Right forelimb (tissue), 1 donor: ENCODE data around the gene ADAMTS4.
"Not testable (repeated sequence)": the region's sequence is repeated elsewhere in the genome, so short reads cannot be mapped to it uniquely, and the experiment has no call there.

Experiments
- DNase-seq: peaks from one replicate; pipeline ENCODE4 v3.0.0-alpha.2; 2018

The ADAMTS4 gene, protein sequence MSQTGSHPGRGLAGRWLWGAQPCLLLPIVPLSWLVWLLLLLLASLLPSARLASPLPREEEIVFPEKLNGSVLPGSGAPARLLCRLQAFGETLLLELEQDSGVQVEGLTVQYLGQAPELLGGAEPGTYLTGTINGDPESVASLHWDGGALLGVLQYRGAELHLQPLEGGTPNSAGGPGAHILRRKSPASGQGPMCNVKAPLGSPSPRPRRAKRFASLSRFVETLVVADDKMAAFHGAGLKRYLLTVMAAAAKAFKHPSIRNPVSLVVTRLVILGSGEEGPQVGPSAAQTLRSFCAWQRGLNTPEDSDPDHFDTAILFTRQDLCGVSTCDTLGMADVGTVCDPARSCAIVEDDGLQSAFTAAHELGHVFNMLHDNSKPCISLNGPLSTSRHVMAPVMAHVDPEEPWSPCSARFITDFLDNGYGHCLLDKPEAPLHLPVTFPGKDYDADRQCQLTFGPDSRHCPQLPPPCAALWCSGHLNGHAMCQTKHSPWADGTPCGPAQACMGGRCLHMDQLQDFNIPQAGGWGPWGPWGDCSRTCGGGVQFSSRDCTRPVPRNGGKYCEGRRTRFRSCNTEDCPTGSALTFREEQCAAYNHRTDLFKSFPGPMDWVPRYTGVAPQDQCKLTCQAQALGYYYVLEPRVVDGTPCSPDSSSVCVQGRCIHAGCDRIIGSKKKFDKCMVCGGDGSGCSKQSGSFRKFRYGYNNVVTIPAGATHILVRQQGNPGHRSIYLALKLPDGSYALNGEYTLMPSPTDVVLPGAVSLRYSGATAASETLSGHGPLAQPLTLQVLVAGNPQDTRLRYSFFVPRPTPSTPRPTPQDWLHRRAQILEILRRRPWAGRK

DNA sequence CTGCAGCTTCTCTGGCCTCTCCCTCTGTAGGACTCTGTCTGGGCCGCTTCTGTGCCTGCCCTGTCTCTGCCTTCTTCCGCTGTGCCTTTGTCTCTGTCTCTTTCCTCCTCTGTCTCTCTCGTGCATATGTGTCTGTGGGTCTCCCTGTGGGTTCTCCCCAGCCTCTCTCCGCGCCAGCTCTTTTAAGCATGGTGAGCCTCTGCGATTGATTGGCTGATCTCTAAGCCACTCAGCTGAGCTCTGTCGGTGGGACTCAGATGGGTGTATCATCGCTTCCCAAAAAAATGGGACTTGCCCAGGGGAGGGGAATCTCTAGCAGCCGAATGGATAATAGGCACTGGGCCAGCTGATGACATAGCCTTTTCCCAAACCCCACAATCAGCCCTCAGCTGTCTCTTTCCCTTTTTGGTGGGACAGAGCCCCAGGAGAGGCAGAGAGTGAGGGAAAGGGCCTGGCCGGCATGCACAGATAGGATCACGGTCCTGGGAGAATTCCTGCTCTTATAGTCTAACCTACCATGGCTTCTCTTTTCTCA, at the start of gene ADAMTS4:
Gene ADAMTS4, minus strand, starts transcription at position 158 of the 535 bp plus-strand sequence. CDS start 427 bp downstream, outside the sequence.
- peak; percentile 81 for DNase-seq

DNA sequence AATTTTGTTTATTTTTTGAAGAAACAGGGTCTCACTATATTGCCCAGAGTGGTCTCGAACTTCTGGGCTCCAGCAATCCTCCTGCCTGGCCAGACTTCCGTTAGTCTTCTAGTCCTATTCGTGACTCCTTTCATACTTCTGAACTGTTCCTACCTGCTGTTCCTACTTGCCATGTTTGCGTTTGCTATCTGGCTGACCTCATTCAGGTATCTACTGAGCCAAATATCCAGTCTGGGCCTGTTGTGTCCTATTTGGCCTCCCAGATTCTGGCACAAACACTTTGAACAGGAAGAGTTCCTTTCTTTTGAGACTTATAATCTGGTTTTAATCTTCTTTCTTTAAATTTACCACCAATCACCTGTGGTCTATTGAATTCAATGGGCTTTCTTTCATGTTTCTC, 46.0 kb upstream of the ADAMTS4 start:
- no peak for DNase-seq

DNA sequence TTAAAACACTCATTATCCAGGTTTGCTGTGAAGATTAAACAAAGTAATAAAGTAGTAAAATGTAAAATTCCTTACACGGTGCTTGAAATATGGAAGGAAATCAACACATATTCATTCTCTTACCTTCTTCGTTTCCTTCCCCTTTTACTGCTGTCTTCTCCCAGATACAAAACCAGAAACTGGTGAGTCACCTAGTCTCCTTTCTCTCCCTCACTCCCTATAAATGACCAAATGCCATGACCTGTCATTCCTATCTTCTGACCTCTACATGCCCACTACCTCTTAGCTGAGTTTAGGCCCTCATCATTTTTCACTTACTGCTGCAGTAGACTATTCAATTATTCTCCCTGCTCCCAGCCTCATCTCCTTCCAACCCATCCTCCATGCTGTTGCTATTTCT, 43.5 kb upstream of the ADAMTS4 start:
- no peak for DNase-seq

DNA sequence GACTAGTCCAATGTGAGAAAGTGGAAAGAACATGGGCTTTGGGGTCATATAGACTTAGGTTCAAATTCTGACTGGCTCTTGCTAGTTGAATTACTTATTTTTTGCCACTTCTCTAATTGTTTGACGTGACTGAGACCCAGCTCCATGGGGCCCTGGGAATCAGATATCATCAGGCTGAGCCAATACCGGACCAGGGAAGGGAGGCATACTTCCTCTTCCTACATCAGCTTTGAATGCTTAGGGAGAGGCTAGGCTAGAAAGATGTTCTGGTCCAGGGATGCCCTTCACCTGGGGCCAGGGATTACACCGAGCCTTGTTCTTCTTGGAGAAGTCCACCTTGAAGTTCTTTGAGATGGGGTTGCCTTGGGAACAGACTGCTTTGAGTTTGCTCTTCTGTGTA, 42.8 kb upstream of the ADAMTS4 start:
- DNase-seq, result no peak

DNA sequence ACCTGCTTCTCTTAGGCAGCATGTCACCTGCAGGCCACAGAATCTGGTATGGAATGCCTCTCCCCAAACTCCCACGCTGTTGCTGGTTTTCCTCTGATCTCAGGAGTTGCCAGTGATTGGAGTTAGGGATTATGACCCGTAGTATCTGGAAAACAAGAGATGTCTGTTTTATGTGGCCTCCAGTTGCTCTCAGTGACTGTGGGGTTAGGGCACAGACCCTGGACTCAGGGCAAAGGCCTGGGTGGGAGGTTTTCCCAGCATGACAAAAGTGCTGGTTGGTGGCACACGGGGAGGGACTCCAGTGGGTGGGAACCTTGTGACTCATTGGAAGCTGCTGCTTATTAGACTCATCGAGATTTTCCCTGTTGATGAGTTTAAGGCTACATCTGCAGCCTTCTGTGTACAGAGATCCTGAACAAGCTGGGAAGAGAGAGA, 39.2 kb upstream of the ADAMTS4 start, which contains the start of gene NR1I3:
Gene NR1I3, minus strand, starts transcription at position 165 of the 435 bp plus-strand sequence. CDS start 1,638 bp downstream, outside the sequence.
- DNase-seq, result no peak

DNA sequence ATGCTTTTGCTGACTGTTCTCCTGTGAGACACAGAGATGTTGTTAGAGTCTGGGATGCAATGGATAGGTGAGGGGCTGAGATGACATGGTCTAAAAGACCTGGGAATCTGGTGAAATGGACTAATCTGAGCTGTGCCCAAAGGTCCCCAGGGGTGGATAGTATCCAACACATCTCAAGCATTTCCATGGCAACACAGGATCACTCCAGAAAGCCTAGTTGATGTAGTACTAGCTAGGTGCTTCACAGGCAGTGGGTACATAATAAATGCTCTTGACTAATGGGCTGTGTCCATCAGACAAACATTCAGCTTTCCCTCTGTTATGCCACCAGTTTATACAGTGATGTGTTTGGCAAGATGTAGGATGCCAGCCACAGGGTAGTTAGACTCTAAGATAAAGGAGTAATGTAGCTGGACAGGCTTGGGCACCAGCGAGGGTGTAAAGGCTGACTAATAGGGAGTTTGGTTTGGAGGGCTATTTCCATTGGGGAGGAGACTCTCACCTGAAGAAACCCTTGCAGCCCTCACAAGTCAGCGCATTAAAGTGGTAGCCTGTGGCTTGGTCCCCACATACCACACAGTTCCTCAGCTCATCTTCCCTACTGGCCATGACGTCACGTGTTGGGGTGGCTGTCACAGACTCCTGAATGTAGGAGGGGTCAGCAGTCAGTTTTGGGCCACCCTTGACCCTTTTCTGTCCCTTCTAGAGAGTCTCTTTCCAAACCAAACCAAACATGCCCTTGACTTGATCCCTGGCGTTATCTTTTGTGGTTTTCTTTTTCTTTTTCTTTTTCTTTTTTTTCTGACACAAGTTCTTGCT, 37.3 kb upstream of the ADAMTS4 start:
- no peak for DNase-seq

DNA sequence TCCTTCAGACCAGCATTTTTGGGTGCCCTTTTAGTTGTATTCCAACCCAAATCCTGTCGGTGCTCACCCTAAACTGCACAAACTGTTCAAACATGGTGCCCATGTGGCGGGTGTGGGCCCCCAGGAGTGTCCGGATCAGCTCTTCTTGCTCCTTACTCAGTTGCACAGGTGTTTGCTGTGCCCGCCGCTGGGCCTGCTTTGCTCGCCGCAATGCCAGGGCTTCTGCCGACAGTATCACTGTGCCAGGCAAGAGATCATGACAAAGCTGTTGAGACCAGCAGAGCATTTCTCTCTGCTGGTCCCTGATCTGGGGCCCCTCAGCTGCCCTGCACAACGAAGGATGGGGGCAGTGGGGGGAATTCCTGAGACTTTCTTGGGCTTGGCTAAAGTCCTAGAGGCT, 34.2 kb upstream of the ADAMTS4 start:
- no peak for DNase-seq

DNA sequence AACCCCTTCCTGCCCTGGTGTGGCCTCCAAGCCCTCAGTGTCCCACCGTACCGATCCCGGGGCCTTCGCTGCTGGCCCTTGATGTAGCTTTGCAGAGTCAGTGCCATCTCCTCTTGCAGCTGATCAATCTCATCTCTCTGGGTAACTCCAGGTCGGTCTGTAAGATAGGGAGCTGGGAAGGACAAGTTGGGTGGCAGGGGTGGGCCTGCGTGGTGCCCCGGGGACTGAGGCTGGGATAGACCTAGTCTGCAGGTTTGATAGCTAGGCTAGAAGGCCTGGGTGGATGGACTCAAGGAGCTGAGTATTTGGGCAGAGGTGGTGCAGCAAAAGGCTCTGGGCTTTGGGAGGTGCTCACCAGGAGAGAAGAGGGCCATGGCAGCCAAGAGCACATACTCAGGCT, 31.9 kb upstream of the ADAMTS4 start:
- DNase-seq, result no peak

DNA sequence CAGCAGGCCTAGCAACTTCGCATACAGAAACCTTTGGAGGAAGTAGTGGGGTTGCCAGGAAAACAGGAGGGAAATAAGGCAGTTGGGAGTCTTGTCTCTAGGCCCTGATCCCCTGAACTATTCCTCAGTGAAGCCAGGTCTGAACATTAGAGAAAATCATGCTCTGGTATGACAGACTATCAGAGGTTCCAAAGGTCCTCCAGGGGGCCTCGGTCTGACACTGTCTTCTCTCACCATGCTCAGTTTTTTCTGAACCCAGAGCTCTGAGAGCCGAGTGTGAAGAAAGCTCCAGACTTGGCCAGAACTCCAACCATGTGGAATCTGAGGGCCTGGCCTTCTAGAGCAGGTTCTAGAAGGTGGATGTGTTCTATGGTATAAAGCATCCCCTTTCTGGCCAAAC, 31.0 kb upstream of the ADAMTS4 start:
- DNase-seq, result no peak

DNA sequence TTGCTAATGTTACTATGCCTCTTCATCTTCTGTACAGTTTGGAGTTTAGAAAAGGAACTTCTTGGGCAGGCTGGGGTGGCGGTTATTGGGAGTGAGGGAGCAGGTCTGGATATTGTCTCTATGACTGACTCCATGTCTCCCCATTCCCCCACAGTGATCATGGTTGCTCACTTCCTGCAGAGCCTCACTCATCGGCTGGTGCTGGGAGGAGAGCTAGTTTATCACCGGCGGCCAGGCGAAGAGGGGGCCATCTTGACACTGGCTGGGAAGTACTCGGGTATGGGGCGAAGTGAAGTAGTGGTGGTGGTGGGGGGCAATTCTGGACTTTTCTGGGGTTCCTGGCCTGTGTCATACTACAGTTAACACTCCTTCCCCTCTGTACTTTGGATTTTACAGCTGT, 29.2 kb upstream of the ADAMTS4 start:
- DNase-seq, result no peak

DNA sequence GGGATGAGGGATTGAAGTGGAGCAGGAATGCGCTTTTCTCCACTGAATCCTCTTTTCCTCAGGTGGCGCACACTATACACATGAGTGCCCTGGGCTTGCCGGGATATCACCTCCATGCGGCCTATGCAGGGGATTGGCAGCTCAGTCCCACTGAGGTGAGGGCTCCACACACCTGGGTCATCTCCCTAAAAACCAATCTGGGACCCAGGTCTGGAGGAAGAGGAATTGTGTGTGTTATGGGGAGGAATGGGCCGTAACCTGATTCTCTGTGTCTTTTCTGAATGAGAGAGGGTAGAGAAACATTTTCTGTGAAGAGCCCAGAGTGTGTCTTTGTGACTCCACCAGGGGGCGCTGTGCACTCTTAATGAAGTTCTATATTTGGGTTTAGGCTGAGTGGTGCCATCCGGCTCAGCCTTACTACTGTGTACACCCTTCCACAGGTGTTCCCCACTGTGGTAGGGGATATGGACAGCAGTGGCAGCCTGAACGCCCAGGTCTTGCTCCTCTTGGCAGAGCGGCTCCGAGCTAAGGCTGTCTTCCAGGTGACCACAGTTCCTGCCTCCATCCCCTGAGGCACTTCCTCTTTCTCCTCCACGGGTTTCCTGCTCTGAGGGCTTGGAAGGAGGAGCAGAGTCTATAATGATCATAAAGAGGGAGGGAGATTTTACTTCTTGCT, 28.5 kb upstream of the ADAMTS4 start:
- peak; percentile 87 for DNase-seq

DNA sequence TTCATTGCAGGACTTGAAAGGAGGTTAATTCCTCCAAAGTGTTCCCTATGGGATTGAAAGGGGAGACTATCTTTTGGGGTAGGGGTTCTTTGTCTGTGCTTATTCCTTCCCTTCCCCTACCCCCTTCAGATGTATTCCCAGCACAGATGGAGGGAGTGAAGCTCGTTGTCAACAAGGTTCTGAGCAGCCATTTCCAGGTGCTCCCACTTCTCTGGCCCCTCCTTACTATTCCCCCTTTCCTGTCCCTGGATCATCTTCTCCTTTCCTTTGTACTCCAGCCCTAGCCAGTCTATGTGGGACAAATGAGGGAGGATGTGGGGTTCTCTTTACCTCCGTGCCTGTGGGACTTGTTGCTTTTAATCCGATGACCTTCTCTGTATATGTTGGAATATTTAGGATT, 27.9 kb upstream of the ADAMTS4 start:
- no peak for DNase-seq

DNA sequence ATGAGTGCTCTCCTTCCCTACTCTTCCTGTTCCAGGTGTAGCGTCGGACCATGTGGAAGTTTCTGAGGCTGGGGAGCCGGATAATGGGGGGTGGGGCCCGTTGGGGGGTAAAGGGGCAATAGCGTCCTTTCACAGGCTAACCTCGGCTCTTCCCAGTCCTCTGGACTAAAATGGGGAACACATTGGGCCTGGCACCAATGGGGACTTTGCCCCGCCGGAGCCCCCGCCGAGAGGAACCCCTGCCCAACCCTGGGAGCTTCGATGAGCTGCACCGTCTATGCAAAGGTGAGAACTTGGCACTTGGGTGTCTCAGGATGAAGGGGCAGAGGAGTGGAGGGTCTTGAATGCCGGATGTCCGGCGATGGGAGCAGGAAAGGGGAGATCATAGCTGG, 27.5 kb upstream of the ADAMTS4 start:
- DNase-seq, result no peak

DNA sequence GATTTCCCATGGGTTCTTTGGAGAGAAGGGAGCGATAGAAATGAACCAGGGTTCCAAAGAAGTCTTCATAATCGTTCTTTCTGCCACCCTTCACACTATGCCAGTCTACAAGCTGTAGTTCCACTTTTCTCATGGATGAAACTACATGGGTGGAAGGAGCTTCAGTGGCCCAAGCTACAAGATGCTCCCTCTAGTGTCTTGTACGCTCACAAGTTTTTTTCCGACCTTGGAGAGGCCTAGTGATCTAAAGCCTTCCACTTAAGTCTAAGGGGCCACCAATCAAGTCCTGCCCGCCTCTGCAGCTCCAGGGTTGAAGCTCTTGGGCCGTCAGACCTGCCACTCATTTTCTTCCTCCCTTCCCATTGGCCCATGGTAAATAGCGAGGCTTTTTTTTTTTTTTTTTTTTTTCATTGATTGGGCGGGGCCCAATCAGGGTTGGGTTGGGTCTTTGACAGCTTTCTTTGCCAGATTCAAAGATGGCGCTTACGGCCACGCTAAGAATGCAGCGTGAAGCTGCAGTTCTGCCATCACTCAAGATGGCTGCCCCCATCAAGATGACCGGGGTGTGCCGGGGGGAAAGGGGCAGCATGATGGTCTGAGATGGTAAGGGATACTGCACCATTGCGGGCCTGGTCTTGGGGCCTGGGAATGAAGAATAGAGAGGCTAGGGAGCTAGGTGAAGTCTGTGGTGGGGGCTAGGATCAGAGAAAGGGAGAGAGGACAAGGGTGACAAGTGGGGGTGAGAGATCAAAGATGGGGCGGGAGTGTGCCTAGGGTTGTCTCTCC, 26.9 kb upstream of the ADAMTS4 start, which contains the start of gene TOMM40L:
Gene TOMM40L, plus strand, starts transcription at position 527 of the 786 bp plus-strand sequence. CDS start 430 bp downstream, outside the sequence.
- DNase-seq, result peak; percentile 87

DNA sequence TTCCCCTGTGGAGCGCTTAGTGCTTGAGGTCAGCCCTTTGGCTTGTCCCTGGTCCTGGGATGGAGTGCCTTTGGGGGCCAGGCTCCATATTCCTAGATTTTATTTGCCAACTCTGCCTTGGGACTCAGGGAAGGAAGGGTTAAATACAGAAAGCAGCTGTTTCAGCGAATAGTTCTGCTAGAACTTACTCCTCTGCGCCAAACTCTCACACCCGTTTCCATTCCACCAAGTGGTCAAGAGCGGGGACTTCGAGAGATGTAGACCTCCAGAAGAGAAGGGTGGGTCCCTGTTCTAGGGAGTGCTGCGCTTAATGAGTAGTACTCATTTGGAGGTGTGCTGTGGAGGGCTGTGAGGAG, 26.3 kb upstream of the ADAMTS4 start:
- DNase-seq, result no peak

DNA sequence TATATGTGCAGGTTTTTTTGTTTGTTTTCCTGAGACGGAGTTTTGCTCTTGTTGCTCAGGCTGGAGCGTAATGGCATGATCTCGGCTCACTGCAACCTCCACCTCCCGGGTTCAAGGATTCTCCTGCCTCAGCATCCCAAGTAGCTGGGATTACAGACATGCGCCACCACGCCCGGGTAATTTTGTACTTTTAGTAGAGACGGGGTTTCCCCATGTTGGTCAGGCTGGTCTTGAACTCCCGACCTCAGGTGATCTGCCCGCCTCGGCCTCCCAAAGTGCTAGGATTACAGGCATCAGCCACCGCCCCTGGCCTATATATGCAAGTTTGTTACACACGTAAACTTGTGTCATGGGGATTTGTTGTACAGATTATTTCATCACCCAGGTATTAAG, 25.8 kb upstream of the ADAMTS4 start:
- DNase-seq, result not testable (repeated sequence)

DNA sequence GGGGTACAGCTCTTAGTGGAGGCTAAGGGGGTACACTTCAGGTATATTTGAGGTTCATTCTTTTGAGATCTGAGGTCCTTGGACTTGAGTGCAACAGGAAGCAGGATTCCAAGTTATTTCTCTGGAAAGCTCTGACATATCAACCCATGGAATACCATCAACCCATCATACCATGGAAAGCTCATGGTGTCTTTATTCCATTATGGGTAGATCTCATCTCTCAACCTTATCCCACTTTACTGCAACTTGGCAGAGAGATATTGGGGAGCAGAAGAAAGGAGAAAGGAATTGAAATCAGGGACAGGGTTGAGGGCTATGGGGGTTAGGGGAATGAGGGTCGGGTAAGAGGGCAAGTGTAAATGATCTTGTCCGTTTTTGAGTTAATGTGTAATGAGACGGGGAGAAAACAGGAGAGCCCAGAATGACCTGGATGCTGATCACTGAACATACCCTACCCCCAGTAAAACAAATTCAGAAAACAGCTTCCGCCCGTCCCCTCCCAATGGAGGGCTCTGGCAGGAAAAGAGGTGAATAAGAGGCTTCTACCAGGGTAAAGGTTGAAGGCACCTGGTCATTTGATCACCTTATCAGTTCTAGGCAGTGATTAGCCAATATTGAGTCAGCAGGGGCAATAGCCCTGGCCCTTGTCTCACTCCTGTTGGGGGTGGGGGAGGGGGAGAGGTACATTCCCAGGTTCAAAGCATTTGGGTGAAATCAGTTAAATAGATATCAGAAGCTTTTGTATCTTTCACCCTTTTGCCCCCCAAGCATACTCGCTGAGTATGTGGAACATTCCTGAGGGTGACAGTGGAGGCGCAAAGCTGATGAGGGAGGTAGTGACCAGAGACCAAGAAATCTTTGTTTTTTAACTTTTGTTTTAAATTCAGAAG, 25.2 kb upstream of the ADAMTS4 start:
- no peak for DNase-seq

DNA sequence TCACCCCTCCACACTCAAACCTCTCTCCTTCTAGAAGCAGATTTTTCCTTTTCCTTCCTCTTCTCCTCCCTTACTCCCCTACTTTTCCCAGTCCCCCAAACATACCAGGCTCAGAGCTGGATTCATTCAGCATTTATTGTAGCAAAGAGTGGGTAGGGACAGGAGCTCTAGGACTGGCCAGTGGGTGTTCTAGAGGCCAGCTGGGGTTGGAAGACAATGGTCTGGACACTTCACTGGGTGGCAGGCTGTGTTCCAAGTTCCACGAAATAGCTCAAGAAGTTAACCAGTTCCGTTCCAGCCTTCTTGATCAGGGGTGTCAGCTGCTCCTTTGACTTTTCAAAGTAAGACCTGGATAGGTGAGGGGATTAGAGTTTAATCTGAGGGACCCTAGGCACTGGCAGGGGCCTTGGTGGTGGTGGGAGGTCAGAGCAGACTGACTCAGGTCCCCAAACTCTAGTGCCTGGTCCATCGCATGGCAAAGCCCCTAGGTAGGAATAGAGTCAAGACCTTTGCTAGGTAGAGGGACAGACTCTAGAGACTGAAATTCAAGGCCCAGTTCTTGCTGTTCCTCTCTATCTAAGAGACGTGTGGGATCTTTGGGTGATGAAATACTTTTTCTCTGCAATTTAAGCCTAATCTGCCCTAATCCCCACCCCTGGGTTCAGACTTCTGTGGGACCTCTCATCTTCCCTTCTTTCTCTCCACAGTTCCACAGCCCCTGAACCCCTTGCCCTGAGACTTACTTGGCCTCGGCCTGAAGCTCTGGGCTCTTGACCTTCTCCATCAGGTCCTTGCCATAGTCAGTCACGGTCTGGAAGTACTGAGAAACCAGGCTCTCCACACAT, 23.5 kb upstream of the ADAMTS4 start:
- DNase-seq, result no peak

DNA sequence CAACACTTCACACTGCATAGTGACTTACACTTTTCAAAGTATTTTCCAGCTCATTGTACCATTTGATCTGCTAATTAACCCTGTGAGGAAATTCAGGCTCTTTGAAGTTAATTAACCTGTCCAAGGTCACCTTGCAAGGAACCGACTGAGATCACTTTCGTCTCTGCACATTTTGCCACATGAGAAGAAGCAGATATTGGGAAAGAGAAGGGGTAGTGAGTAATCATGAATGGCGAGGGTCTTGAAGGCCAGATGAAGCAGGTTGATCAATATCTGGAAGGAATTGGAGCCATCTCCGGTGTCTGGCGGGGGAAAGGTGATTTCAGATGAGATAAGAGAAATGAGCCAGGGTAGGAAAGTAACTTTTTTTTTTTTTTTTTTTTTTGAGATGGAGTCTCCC, 21.1 kb upstream of the ADAMTS4 start:
- DNase-seq, result no peak
